ENCODE data around the gene WIPF1.

The WIPF1 gene

DNA sequence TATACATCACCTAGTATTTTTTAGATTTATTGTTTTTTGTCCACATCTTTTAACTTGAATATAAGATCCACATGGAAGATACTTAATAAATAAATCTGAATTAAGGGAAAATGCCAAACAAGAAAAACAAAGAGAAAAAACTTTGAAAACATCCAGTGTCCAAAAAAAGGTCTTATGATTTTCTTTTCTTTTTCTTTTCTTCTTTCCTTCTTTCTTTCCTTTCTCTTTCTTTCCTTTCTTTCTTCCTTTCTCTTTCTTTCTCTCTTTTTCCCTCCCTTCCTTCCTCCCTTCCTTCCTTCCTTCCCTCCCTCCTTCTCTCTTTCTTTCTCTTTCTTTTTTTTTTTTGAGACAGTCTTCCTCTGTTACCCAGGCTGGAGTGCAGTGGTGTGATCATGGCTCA lies 29.6 kb upstream of the WIPF1 start:
- Histone ChIP-seq H3K27me3 (ENCODE audit: control insufficient read depth in 3 of 3, insufficient read depth in 3 of 3, low read depth in 1 of 3, low read length in 3 of 3) (no peaks in the 10 kb centered on the region), H2BK15ac (ENCODE audit: low read length) (no peak overlapping the region), H3K9ac (ENCODE audit: low read depth, low read length, poor library complexity) (no peak overlapping the region), H3K4ac (ENCODE audit: low read length) (no peak overlapping the region), H4K8ac (ENCODE audit: low read depth, low read length) (no peak overlapping the region), H3K9me3 (replicated peaks in 1 of 2; ENCODE audit: control insufficient read depth in 2 of 2, insufficient read depth in 1 of 2, low read depth in 1 of 2, low read length in 2 of 2) (no peaks in the 10 kb centered on the region), H2AFZ (ENCODE audit: low read length) (no peak overlapping the region), H3K4me3 (ENCODE audit: low read length in 2 of 2) (no peak overlapping the region), H2BK12ac (ENCODE audit: low read length) (no peak overlapping the region), H3K36me3 (replicated peaks in 1 of 2; ENCODE audit: control insufficient read depth in 2 of 2, insufficient read depth in 2 of 2, low read length in 2 of 2) (peaks cover 0 to 5% of the 10 kb centered on the region in 2 donors), H4K91ac (ENCODE audit: low read depth, low read length, poor library complexity) (no peak overlapping the region), H3K27ac (replicated peaks; ENCODE audit: low read length) (no peak overlapping the region), H3K14ac (ENCODE audit: low read length) (no peak overlapping the region), H2AK5ac (ENCODE audit: low read depth, low read length) (no peak overlapping the region), H3K18ac (ENCODE audit: low read length) (no peak overlapping the region), H3K79me1 (ENCODE audit: low read depth, low read length) (no peaks in the 10 kb centered on the region), H3K23ac (ENCODE audit: low read depth, low read length, poor library complexity) (no peak overlapping the region), H3K4me2 (ENCODE audit: insufficient read depth, low read length, poor library complexity, severe bottlenecking) (no peak overlapping the region), H2BK120ac (ENCODE audit: low read depth, low read length) (no peak overlapping the region), H3K4me1 (ENCODE audit: control insufficient read depth in 2 of 2, insufficient read depth in 1 of 2, low read depth in 1 of 2, low read length in 2 of 2) (no peaks in the 10 kb centered on the region), H2BK5ac (ENCODE audit: low read length) (no peak overlapping the region)
- DNase-seq (ENCODE audit: low spot score): no peak

DNA sequence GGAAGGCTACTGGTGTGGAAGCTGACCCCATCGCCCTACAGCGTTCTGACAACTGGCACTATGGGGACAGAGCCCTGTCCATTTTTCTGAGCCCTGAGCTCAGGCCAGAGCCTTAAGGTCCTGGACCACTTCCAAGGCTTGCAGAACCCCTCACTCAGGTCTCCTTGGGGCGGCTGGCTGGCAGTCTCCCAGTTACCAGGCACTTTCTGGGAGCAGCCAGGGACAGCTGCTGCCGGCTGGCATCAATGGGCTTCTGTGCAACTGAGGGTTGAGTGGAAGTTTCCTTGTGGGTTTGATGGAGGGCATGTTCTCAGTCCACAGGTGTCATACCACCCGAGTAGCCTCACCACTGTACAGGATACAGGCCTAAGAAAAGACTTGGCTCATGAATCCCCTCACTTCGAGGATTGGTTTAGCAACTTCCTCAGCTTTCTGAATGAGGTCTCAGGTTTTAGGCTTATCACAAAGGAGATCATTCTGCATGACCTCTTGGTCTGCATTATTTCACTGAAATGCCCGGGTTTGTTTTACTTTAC lies 27.4 kb upstream of the WIPF1 start:
- H3K4ac ChIP-seq (ENCODE audit: low read length): no peak overlapping the region
- H2AFZ ChIP-seq (ENCODE audit: low read length): no peak overlapping the region
- H3K9ac ChIP-seq (ENCODE audit: low read depth, low read length, poor library complexity): no peak overlapping the region
- no peaks in the 10 kb centered on the region for H3K9me3 ChIP-seq (replicated peaks in 1 of 2; ENCODE audit: control insufficient read depth in 2 of 2, insufficient read depth in 1 of 2, low read depth in 1 of 2, low read length in 2 of 2)
- H3K23ac ChIP-seq (ENCODE audit: low read depth, low read length, poor library complexity): no peak overlapping the region
- H3K27ac ChIP-seq (replicated peaks; ENCODE audit: low read length): no peak overlapping the region
- H3K79me1 ChIP-seq (ENCODE audit: low read depth, low read length): no peaks in the 10 kb centered on the region
- H4K91ac ChIP-seq (ENCODE audit: low read depth, low read length, poor library complexity): no peak overlapping the region
- no peak overlapping the region for H3K4me3 ChIP-seq (ENCODE audit: low read length in 2 of 2)
- H2AK5ac ChIP-seq (ENCODE audit: low read depth, low read length): no peak overlapping the region
- no peak overlapping the region for H3K4me2 ChIP-seq (ENCODE audit: insufficient read depth, low read length, poor library complexity, severe bottlenecking)
- H3K4me1 ChIP-seq (ENCODE audit: control insufficient read depth in 2 of 2, insufficient read depth in 1 of 2, low read depth in 1 of 2, low read length in 2 of 2): no peaks in the 10 kb centered on the region
- no peak overlapping the region for H2BK120ac ChIP-seq (ENCODE audit: low read depth, low read length)
- H2BK5ac ChIP-seq (ENCODE audit: low read length): no peak overlapping the region
- no CpG with 5 or more reads among the region's 7 CpGs for WGBS, 2 donors (ENCODE audit: extremely low coverage in 2 of 2, insufficient read length in 2 of 2, insufficient replicate concordance in 1 of 2)
- no peaks in the 10 kb centered on the region for H3K27me3 ChIP-seq (ENCODE audit: control insufficient read depth in 3 of 3, insufficient read depth in 3 of 3, low read depth in 1 of 3, low read length in 3 of 3)
- H2BK12ac ChIP-seq (ENCODE audit: low read length): no peak overlapping the region
- H3K18ac ChIP-seq (ENCODE audit: low read length): no peak overlapping the region
- no peak for DNase-seq (ENCODE audit: low spot score)
- H3K14ac ChIP-seq (ENCODE audit: low read length): no peak overlapping the region
- peaks cover 0 to 7% of the 10 kb centered on the region in 2 donors for H3K36me3 ChIP-seq (replicated peaks in 1 of 2; ENCODE audit: control insufficient read depth in 2 of 2, insufficient read depth in 2 of 2, low read length in 2 of 2)
- H4K8ac ChIP-seq (ENCODE audit: low read depth, low read length): no peak overlapping the region
- no peak overlapping the region for H2BK15ac ChIP-seq (ENCODE audit: low read length)

DNA sequence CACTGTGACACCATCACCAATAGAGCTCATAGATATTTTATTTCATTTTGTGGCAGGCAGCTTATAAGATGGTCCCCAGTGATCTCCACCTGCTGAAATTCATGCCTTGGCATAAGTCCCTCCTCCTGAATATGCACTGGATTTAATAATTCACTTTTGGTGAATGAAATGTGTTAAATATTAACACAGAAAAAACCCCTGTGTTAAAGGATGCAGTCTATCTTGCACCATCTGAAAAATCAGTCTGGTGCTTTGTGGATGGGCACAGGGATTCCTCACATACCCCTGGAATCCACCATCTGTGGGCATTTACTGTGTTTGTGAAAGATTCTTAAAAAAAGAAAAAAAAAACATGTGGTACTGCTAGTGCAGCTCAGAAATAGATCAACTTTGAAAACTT lies 26.1 kb upstream of the WIPF1 start:
- H3K14ac ChIP-seq (ENCODE audit: low read length): no peak overlapping the region
- no peak overlapping the region for H4K8ac ChIP-seq (ENCODE audit: low read depth, low read length)
- no peak overlapping the region for H2BK12ac ChIP-seq (ENCODE audit: low read length)
- H3K4me2 ChIP-seq (ENCODE audit: insufficient read depth, low read length, poor library complexity, severe bottlenecking): no peak overlapping the region
- H3K4me3 ChIP-seq (ENCODE audit: low read length in 2 of 2): no peak overlapping the region
- no peak for DNase-seq (ENCODE audit: low spot score)
- H3K27me3 ChIP-seq (ENCODE audit: control insufficient read depth in 3 of 3, insufficient read depth in 3 of 3, low read depth in 1 of 3, low read length in 3 of 3): no peaks in the 10 kb centered on the region
- no peak overlapping the region for H2BK15ac ChIP-seq (ENCODE audit: low read length)
- no peaks in the 10 kb centered on the region for H3K9me3 ChIP-seq (replicated peaks in 1 of 2; ENCODE audit: control insufficient read depth in 2 of 2, insufficient read depth in 1 of 2, low read depth in 1 of 2, low read length in 2 of 2)
- no peak overlapping the region for H2AFZ ChIP-seq (ENCODE audit: low read length)
- no peak overlapping the region for H4K91ac ChIP-seq (ENCODE audit: low read depth, low read length, poor library complexity)
- no peak overlapping the region for H3K4ac ChIP-seq (ENCODE audit: low read length)
- H3K9ac ChIP-seq (ENCODE audit: low read depth, low read length, poor library complexity): no peak overlapping the region
- no peak overlapping the region for H2AK5ac ChIP-seq (ENCODE audit: low read depth, low read length)
- peaks cover 0 to 7% of the 10 kb centered on the region in 2 donors for H3K36me3 ChIP-seq (replicated peaks in 1 of 2; ENCODE audit: control insufficient read depth in 2 of 2, insufficient read depth in 2 of 2, low read length in 2 of 2)
- H2BK120ac ChIP-seq (ENCODE audit: low read depth, low read length): no peak overlapping the region
- H3K79me1 ChIP-seq (ENCODE audit: low read depth, low read length): no peaks in the 10 kb centered on the region
- no peak overlapping the region for H3K18ac ChIP-seq (ENCODE audit: low read length)
- H2BK5ac ChIP-seq (ENCODE audit: low read length): no peak overlapping the region
- H3K27ac ChIP-seq (replicated peaks; ENCODE audit: low read length): no peak overlapping the region
- H3K4me1 ChIP-seq (ENCODE audit: control insufficient read depth in 2 of 2, insufficient read depth in 1 of 2, low read depth in 1 of 2, low read length in 2 of 2): no peaks in the 10 kb centered on the region
- no peak overlapping the region for H3K23ac ChIP-seq (ENCODE audit: low read depth, low read length, poor library complexity)

DNA sequence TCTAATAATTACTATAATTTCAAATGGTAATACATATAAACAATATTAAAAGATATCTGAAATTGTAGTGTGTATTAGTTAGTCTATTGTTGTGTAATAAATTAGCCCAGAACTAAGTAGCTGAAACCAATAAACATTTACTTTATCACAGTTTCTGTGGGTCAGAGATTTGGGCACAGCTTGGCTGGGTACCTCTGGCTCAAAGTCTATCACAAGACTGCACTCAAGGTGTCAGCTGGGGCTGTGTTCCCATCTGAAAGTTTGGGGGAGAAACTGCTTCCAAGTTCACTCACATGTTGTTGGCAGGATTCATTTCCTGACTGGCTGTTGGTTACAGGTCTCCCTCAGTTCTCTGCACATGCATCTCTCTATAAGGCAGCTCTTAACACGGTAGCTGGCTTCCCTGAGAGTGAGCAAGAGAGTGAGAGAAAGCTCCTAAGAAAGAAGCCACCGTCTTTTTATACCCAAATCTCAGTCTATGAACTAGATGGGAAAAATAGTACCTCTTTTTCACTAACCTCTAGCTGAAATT lies 25.6 kb upstream of the WIPF1 start:
- Histone ChIP-seq H3K23ac (ENCODE audit: low read depth, low read length, poor library complexity) (no peak overlapping the region), H3K9ac (ENCODE audit: low read depth, low read length, poor library complexity) (no peak overlapping the region), H3K27me3 (ENCODE audit: control insufficient read depth in 3 of 3, insufficient read depth in 3 of 3, low read depth in 1 of 3, low read length in 3 of 3) (no peaks in the 10 kb centered on the region), H3K36me3 (replicated peaks in 1 of 2; ENCODE audit: control insufficient read depth in 2 of 2, insufficient read depth in 2 of 2, low read length in 2 of 2) (peaks cover 0 to 3% of the 10 kb centered on the region in 2 donors), H3K4ac (ENCODE audit: low read length) (no peak overlapping the region), H3K4me3 (ENCODE audit: low read length in 2 of 2) (no peak overlapping the region), H2BK12ac (ENCODE audit: low read length) (no peak overlapping the region), H3K4me1 (ENCODE audit: control insufficient read depth in 2 of 2, insufficient read depth in 1 of 2, low read depth in 1 of 2, low read length in 2 of 2) (peaks cover 0 to under 1% of the 10 kb centered on the region in 2 donors), H2AK5ac (ENCODE audit: low read depth, low read length) (no peak overlapping the region), H3K14ac (ENCODE audit: low read length) (no peak overlapping the region), H2BK5ac (ENCODE audit: low read length) (no peak overlapping the region), H2AFZ (ENCODE audit: low read length) (no peak overlapping the region), H3K27ac (replicated peaks; ENCODE audit: low read length) (no peak overlapping the region), H3K79me1 (ENCODE audit: low read depth, low read length) (no peaks in the 10 kb centered on the region), H4K8ac (ENCODE audit: low read depth, low read length) (no peak overlapping the region), H4K91ac (ENCODE audit: low read depth, low read length, poor library complexity) (no peak overlapping the region), H2BK15ac (ENCODE audit: low read length) (no peak overlapping the region), H2BK120ac (ENCODE audit: low read depth, low read length) (no peak overlapping the region), H3K9me3 (replicated peaks in 1 of 2; ENCODE audit: control insufficient read depth in 2 of 2, insufficient read depth in 1 of 2, low read depth in 1 of 2, low read length in 2 of 2) (no peaks in the 10 kb centered on the region), H3K18ac (ENCODE audit: low read length) (no peak overlapping the region), H3K4me2 (ENCODE audit: insufficient read depth, low read length, poor library complexity, severe bottlenecking) (no peak overlapping the region)
- no CpG with 5 or more reads among the region's 2 CpGs for WGBS, 2 donors (ENCODE audit: extremely low coverage in 2 of 2, insufficient read length in 2 of 2, insufficient replicate concordance in 1 of 2)
- no peak for DNase-seq (ENCODE audit: low spot score)

Data from neuronal stem cell (in vitro differentiated cells).